ENCODE data around the gene DIS3.
"Not testable (repeated sequence)": the region's sequence is repeated elsewhere in the genome, so short reads cannot be mapped to it uniquely, and the experiment has no call there.

The DIS3 gene

DNA sequence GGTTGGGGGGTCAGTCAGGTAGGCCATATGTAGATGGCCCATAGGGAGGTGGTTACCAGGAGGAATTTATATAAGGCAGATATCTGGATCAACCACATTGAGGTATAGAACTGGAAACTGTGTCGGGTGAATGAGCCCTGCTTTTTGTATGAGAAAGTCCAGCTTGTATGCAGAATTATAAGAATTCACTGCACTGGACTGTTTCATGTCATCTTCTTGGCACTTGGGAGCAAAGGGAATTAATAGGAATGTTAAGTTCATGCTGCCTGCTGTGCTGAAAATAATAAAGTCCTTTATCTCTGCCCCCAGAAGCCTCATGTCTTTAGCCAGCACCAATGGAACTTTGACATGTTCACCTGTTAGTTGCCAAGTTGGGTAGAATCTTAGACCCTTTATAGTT lies 41.7 kb downstream of the DIS3 start:
- no peak for DNase-seq

DNA sequence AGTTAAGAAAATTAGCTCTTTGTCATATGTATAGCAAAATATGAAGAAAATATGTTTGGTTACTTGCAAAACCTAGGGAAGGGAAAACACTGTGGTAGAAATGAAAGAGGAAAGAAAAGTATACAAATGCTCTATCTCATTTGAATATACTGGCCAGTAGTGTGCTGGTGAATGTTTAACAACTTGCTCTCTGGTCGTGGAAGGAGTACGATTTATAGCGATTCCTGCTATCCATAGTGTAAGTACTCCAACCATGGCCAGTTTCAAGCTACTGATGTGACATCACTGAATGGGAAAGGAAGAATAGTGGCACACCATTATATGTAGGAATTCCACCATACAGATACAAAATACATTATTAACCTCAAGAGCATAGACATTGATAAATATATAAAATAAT lies 44.7 kb downstream of the DIS3 start:
- no peak for DNase-seq

- DNase-seq: peak in 1 of 56 donors; percentile 32
Measured at GRCh38 chr13:72728290-72728605, 53.5 kb downstream of the DIS3 start.

GRCh38 chr13:72727417-72728289 lies 54.0 kb downstream of the DIS3 start, which contains the start of the genes BORA and MZT1:
TSS of gene BORA (plus strand) at chr13:72727923. CDS start at chr13:72728941, 1,018 bp downstream.
TSS of gene MZT1 (minus strand) at chr13:72727629. CDS start at chr13:72727602, 27 bp downstream.
- peak; percentile 64 to 95 (median 89) for DNase-seq

DNA sequence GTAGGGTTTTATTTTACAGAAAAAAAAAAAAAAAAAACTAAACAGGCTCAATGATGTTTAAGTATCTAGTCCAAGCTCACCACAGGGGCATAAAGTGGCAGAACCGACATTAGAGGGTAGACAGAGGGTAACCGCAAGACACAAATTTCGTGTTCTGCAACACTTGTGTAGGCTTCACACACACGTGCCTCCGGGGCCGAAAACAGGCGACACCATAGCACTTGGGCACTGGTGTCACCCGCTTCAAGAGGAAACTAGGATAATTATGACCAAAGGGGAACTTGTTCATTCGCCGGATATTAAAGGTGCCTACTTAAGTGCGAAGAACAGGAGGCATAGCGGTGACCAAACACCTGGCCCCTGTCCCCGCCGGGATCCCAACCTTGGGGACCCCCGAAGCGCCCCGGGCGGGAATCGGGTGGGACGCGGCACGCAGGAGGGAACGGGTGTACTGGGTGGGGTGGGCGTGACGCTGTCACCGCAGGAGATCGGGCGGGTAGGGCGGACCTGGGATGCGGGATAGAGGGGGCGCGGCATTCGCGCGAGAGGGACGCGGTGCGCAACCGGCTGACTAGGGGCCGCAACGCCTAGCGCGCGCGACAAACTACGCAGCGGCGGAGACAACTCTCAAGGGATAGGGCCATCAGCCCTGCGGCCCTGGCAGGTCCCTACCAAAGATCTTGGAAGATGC lies 54.8 kb downstream of the DIS3 start:
- DNase-seq: peak in 19 of 56 donors; percentile 4 to 61 (median 32)

GRCh38 chr13:72726185-72726584 lies 55.5 kb downstream of the DIS3 start:
- not testable (repeated sequence) for DNase-seq

DNA sequence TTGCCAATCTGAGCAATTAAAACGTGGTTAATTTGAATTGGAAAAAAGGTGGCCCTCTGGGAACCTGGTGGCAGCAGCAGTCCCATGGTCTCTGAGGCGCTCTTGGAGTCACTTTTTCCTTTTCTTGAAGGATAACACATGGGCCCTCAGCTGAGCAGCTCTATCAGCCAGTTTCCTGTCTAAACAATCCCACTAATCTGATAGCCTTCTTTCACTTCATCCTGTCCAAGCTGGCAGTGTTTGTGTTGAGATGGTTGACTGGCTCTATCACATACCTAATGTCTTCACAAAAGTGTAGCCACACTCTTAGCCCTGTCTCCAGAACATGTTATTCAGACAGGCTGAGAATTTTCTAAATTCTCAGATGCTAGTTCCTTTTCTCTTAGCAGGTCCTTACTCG lies 64.9 kb downstream of the DIS3 start:
- DNase-seq: no peak
